Measurements from ENCODE around the gene NFIA. TPM values are rescaled to one million over a fixed set of nuclear protein-coding genes. Genes with fewer than 3 reads are reported as not detected.

NFIA gene
- total and polyA plus RNA-seq, 2 of the 13 experiments (the other 11 are each of a cell fraction or from before 2014, with no cell fraction given), result 14.7 to 28.5 TPM

- Histone ChIP-seq H3K79me2 (ENCODE audit: insufficient read depth, low read length) (peaks cover 82% of the 10 kb centered on the region), H3K36me3 (replicated peaks in 1 of 2; ENCODE audit: control insufficient read depth in 1 of 2, insufficient read depth in 2 of 2, low read length in 2 of 2) (no peaks in the 10 kb centered on the region), H3K9ac (ENCODE audit: insufficient read depth, low read depth, low read length) (no peak overlapping the region), H4K20me1 (ENCODE audit: insufficient read depth, low read length) (no peaks in the 10 kb centered on the region), H3K27ac (ENCODE audit: extremely low read length, insufficient read depth, low read length) (no peak overlapping the region), H3K4me3 (replicated peaks in 1 of 3; ENCODE audit: insufficient read depth in 1 of 3, low read depth in 2 of 3, low read length in 3 of 3) (no peak overlapping the region), H3K27me3 (ENCODE audit: control insufficient read depth in 1 of 2, insufficient read depth in 2 of 2, low read length in 2 of 2) (no peaks in the 10 kb centered on the region), H3K9me3 (ENCODE audit: low read length) (no peaks in the 10 kb centered on the region), H2AFZ (ENCODE audit: low read length) (no peak overlapping the region), H3K4me2 (ENCODE audit: low read depth, low read length) (no peak overlapping the region), H3K4me1 (ENCODE audit: insufficient read depth, low read length) (peaks cover 38% of the 10 kb centered on the region)
- intact Hi-C loops (cut with micrococcal nuclease; ENCODE audit: unreplicated experiment), result no loop called here
- in situ Hi-C loops (cut with HindIII; ENCODE audit: extremely low pct_ligation_motif_present, low pct_unique_long_range_greater_than_20kb), result no loop called here
- FAIRE-seq, result no peak
- WGBS (ENCODE audit: low lambda C conversion rate), result 95% methylated on average over 6 of the region's 6 CpGs
- no peak for DNase-seq (ENCODE audit: low spot score)
- ChIA-PET POLR2A (interaction anchor here (1.9 kb wide), 1 partner anchor 10 kb away, joined by 7 read pairs; no protein-coding TSS in a partner anchor), CTCF (ENCODE audit: low intra/inter-chr PET ratio, low total read pairs) (no interaction called here)
- ATAC-seq, result no peak
- TF ChIP-seq GPN1 (CRISPR knock-in tag; IDR thresholded peaks at IDR 0.05; ENCODE audit: borderline replicate concordance) (no peak), MAFK (conservative IDR thresholded peaks at IDR 0.05 in 1 of 2, IDR thresholded peaks at IDR 0.05 in 1 of 2; ENCODE audit: low read length in 2 of 2) (peak; percentile 93 to 95), MXI1 (IDR thresholded peaks at IDR 0.05; ENCODE audit: borderline replicate concordance, low read depth, low read length) (no peak), NR3C1 (CRISPR knock-in tag; IDR thresholded peaks at IDR 0.05) (no peak), FUBP1 (CRISPR knock-in tag; IDR thresholded peaks at IDR 0.05; ENCODE audit: borderline replicate concordance) (no peak), MAFF (IDR thresholded peaks at IDR 0.05; ENCODE audit: low read depth, low read length) (peak; percentile 92), ZNF883 (CRISPR knock-in tag; IDR thresholded peaks at IDR 0.05; ENCODE audit: not compliant biosample characterization) (no peak), GATAD1 (CRISPR knock-in tag; IDR thresholded peaks at IDR 0.05) (no peak)
- TF ChIP-seq, protein P1, sequence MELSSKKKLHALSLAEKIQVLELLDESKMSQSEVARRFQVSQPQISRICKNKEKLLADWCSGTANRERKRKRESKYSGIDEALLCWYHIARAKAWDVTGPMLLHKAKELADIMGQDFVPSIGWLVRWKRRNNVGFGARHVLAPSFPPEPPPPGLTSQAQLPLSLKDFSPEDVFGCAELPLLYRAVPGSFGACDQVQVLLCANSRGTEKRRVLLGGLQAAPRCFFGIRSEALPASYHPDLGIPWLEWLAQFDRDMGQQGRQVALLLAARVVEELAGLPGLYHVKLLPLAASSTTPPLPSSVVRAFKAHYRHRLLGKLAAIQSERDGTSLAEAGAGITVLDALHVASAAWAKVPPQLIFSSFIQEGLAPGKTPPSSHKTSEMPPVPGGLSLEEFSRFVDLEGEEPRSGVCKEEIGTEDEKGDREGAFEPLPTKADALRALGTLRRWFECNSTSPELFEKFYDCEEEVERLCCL (CRISPR knock-in tag; IDR thresholded peaks at IDR 0.05; ENCODE audit: borderline replicate concordance), result no peak
- BruUV-seq (replicated peaks), result no TSS peak
Measured at GRCh38 chr1:61254634-61255357, 172.4 kb downstream of the NFIA start.
